GM12874 (cell line): ENCODE data around the gene RLN3.

Source experiments
- TF ChIP-seq, protein P1 (sequence below): IDR thresholded peaks from 2 replicates; pipeline ENCODE4 v1.5.1; 2011; ENCODE audit warnings: low read depth, mild to moderate bottlenecking, control low read depth, low read length, moderate library complexity; ENCODE audit not compliant: insufficient read depth

RLN3 gene

DNA sequence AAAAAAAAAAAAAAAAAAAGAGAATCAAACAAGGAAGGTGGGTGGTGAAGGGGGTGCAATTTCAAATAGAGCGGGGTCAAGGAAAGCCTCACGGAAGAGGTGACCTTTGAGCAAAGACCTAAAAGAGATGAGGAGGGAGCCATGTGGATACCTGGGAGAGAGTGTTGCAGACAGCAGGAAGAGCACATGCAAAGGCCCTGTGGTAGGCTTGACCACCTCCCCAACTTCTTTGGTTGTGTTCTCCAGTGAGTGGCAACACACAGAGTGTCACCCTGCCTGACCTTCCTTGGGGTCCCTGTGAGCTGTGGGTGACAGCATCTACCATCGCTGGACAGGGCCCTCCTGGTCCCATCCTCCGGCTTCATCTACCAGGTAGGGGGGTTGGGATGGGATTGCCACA is 22.6 kb downstream of the RLN3 start:
- TF ChIP-seq, protein P1, sequence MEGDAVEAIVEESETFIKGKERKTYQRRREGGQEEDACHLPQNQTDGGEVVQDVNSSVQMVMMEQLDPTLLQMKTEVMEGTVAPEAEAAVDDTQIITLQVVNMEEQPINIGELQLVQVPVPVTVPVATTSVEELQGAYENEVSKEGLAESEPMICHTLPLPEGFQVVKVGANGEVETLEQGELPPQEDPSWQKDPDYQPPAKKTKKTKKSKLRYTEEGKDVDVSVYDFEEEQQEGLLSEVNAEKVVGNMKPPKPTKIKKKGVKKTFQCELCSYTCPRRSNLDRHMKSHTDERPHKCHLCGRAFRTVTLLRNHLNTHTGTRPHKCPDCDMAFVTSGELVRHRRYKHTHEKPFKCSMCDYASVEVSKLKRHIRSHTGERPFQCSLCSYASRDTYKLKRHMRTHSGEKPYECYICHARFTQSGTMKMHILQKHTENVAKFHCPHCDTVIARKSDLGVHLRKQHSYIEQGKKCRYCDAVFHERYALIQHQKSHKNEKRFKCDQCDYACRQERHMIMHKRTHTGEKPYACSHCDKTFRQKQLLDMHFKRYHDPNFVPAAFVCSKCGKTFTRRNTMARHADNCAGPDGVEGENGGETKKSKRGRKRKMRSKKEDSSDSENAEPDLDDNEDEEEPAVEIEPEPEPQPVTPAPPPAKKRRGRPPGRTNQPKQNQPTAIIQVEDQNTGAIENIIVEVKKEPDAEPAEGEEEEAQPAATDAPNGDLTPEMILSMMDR: no peak

DNA sequence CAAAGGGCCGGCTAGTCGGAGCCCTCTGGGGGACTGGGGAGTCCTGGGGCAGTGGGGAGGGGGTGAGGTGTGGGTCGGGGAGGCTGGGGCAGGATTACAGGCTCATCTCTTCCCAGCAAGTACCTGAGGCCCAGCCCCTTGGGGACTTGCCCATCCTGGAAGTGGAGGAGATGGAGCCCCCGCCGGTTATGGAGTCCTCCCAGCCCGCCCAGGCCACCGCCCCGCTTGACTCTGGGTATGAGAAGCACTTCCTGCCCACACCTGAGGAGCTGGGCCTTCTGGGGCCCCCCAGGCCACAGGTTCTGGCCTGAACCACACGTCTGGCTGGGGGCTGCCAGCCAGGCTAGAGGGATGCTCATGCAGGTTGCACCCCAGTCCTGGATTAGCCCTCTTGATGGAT is 24.0 kb downstream of the RLN3 start:
- TF ChIP-seq, protein P1: no peak

DNA sequence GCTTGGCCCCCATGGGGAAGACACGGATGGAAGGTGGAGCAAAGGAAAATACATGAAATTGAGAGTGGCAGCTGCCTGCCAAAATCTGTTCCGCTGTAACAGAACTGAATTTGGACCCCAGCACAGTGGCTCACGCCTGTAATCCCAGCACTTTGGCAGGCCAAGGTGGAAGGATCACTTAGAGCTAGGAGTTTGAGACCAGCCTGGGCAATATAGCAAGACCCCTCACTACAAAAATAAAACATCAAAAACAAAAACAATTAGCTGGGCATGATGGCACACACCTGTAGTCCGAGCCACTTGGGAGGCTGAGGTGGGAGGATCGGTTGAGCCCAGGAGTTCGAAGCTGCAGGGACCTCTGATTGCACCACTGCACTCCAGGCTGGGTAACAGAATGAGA is 24.5 kb downstream of the RLN3 start:
- TF ChIP-seq, protein P1: no peak

DNA sequence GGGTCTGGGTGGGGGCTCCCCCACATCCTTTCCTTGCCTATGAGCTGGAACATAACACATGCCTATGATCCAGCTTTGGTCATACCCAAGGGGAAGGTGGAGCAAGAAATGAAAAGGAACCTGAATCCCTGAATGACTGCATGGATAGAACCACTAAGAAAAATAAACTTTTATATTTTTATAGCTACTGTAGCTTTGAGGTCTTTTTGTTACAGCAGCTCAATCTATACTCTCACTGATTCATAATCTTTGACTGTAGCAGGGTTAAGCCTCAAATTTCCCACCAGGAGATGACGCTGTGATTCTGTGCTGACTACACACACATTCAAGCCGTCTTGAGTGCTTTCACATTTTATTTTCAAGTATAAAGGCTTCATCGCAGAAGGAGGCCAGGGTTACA is 25.1 kb downstream of the RLN3 start:
- TF ChIP-seq, protein P1: no peak

DNA sequence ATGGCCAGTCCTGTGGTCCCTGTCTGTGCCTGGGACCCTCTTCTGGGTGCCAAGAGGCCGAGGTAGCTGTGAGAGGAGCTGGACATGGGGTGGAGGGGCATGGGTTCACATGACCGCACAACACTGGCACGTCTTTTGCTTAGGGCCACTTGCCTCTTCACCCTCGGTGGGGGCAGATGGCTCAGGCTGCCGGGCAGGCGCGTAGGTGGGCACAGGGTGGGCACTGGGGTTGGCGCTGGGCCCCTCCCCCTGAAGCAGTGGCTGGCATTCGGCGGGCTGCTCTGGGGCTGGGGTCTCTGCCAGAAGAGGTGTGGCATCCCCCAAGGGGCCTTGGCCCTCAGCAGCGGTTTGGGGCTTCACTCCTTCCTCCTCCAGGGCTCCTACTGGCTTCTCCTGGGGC is 25.6 kb downstream of the RLN3 start:
- TF ChIP-seq, protein P1: no peak

DNA sequence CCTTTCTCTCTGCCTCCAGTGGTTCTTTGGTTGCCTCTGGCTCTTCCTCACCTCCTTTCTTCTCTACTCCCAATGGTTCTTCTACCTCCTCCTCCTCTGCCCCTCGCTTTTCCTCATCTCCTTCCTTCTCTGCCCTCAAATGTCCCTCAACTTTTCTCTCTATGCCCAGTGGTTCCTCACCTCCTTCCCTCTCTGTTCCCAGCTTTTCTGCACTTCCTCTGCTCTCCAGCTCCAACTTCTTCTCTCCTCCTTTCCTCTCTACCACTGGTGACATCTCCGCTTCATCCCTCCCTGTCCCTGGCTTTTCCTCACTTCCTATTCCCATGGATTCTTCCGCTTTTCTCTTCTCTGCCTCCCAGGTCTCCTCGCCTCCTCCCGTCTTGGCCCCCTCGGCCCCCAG is 26.2 kb downstream of the RLN3 start:
- TF ChIP-seq, protein P1: no peak

DNA sequence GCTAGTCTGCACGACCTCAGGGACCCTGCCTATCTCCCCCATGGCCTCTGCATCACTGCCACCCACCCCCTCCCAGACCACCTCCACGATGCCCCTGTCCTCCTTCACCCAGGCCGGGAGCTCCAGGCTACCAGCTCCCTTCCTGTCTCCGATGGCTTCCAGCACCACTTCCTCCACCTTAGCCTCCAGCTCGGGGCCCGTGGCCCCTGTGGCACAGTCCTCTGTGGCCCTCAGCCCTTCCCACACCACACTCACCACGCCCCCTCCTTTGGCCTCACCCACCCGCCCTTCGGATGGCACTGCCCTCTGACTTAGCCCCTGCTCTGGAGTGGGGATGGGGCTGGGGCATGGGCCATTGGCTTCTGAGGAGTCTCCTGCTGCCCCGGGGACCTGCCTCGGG is 26.8 kb downstream of the RLN3 start:
- TF ChIP-seq, protein P1: no peak

DNA sequence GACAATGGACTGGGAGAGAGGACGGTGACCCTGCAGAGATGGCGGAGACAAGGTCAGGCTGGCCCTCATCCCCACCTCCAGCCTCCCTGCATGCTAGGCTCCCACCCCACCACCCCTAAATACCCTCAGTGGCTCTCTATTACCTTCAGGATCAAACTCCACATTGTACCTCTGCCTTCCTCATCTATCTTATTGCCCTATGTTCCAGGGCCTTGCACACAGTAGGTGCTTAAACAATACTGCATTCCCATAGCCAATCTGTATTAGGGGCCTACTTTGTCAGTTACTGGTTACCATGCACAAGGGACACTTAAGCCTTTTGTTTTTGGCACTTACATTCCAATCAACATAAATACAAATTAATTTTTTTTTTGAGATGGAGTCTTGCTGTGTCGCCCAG is 27.4 kb downstream of the RLN3 start:
- TF ChIP-seq, protein P1: no peak
